Epithelial cell of esophagus (primary cell): Measurements from ENCODE around the gene PFN4.

Experiments
- DNase-seq: peaks from one replicate; pipeline ENCODE4 v3.0.0; 2010; ENCODE audit warnings: low read depth
- H3K4me3 ChIP-seq: 2 replicates; pipeline ENCODE4 v1.5.1; 2011; ENCODE audit warnings: mild to moderate bottlenecking, low read length, control low read depth
- TF ChIP-seq, protein P1 (sequence below): IDR thresholded peaks from 2 replicates; pipeline ENCODE4 v1.5.1; 2011; ENCODE audit warnings: low read depth, mild to moderate bottlenecking, low read length, control low read depth, inconsistent platforms; ENCODE audit not compliant: insufficient read depth; ENCODE audit errors: missing control alignments

The PFN4 gene

DNA sequence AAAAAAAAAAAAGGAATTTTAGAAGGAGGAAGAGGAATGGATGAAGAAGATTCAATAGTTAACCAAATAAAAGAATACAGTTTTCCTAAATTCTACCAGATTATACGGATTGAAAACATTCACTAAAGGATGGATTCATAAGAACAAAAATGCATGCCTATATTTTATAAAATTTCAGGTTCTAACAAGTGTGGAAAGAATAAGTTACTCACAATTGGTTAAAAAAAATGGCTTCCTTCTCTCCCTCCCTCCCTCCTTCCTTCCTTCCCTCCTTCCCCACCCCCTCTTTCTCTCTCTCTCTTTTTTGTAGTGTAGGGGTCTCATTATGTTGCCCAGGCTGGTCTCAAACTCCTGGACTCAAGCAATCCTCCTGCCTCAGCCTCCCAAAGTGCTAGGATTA lies 36.9 kb downstream of the PFN4 start:
- TF ChIP-seq, protein P1, sequence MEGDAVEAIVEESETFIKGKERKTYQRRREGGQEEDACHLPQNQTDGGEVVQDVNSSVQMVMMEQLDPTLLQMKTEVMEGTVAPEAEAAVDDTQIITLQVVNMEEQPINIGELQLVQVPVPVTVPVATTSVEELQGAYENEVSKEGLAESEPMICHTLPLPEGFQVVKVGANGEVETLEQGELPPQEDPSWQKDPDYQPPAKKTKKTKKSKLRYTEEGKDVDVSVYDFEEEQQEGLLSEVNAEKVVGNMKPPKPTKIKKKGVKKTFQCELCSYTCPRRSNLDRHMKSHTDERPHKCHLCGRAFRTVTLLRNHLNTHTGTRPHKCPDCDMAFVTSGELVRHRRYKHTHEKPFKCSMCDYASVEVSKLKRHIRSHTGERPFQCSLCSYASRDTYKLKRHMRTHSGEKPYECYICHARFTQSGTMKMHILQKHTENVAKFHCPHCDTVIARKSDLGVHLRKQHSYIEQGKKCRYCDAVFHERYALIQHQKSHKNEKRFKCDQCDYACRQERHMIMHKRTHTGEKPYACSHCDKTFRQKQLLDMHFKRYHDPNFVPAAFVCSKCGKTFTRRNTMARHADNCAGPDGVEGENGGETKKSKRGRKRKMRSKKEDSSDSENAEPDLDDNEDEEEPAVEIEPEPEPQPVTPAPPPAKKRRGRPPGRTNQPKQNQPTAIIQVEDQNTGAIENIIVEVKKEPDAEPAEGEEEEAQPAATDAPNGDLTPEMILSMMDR = no peak
- no peak overlapping the region for H3K4me3 ChIP-seq
- no peak for DNase-seq

GRCh38 chr2:24085200-24085489 lies 38.0 kb downstream of the PFN4 start:
- TF ChIP-seq, protein P1 = no peak
- peak; percentile 33 for DNase-seq
- peak overlapping the region; percentile 76 for H3K4me3 ChIP-seq

DNA sequence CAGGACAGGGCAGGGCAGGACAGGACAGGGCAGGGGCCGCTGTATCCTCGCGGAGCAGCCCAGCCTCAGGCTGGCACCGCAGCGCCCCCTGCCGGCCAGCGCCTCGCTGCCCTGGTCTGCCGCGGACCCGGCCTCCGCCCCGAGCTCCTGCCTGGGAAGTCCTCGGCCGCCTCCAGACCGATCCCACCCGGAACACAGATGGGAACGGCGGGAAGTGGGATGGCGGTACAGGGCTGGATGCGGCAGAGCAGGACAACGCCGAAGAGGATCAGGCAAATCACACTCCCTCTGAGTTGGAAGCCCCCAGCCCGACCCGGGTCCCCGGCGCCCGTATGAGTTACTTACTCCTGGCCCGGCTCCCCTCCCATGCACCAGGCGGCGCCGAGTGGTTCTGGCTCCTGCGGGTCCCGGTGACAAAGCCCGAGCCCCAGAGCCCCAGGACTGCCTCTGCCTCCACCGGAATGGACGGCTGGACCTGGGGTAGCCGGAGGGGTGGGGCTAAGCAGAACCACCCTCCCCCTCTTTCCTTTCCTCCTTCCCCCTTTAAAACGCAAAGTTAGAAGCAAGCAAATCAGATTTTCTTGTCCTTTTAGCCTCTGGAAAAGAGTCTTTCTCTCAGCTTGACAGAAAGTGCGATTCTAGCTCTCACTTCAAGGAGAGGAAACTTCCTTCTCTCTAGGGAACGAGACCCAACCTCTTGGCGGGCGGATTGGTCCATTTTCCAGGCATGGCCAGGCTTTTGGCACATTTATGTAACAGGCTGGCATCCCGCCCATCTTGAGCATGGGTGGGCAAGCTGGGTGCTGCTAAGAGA lies 38.5 kb downstream of the PFN4 start, which contains the start of gene TP53I3:
TP53I3 (minus strand) TSS at position 449 of the 814 bp plus-strand sequence. CDS start 508 bp downstream, outside the sequence.
- DNase-seq = peak; percentile 93
- TF ChIP-seq, protein P1 = peak; percentile 38
- peak within 1 kb of the TSS; percentile 76 for H3K4me3 ChIP-seq

GRCh38 chr2:24083567-24084385 lies 39.4 kb downstream of the PFN4 start:
- H3K4me3 ChIP-seq = peak overlapping the region; percentile 76
- TF ChIP-seq, protein P1 = peak; percentile 8
- peak; percentile 83 for DNase-seq

DNA sequence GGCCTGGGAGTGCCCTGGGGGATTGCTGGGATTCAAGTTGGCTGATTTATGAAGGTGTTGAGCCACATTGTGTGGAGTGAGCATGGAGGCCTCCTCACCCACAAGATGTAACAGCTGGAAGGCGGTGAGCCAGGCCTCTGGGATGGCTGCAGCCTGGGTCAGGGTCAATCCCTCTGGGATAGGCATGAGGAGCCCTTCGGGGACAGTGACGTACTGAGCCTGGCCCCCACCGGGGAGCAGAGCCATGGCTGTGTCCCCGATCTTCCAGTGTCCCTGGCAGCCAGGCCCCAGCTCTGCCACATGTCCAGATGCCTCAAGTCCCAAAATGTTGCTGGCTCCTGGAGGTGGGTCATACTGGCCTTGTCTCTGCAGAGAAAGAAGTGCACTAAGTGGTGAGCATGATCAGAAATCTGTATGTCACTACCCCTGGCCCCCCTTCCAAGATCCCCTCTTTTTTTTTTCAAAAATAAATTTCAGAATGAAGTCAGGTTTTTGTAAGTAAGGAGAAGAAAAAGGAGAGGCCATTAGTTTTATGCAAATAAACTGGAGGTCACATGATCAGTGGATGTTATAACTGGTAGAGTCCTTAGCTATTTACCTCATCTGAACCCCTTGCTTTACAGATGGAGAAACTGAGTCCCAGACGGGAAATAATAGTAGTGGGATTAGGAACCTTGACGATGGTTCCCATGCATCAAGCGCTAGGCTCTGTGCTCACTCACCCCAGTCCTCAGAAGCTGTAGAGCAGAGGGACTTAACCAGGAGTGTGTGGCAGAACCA lies 40.2 kb downstream of the PFN4 start:
- H3K4me3 ChIP-seq = peak overlapping the region; percentile 76
- no peak for DNase-seq
- TF ChIP-seq, protein P1 = no peak

DNA sequence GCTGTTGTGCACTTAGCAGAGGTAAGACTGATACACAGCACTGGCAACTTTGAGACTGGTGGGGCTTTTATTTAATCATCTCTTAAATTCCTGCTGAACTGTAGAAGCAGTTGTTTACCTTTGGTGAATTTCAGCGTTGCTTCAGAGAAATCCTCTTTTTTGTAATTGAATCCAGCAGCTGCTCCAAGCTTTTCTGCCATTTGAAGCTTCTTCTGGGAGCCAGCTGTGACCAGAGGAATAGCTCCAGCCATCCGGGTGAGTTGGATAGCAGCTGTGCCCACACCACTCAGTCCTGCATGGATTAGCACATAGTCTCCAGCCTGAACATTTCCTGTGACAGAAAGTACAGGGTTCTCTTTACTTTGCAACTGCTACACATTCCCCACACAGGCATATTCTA lies 42.4 kb downstream of the PFN4 start:
- no peak for DNase-seq
- TF ChIP-seq, protein P1 = no peak
- H3K4me3 ChIP-seq = no peak overlapping the region
